A549 (cell line): ENCODE results near the gene CLEC10A. TPM values are rescaled to one million over a fixed set of nuclear protein-coding genes. Genes with fewer than 3 reads are reported as not detected.
"Not testable (repeated sequence)": the region's sequence is repeated elsewhere in the genome, so short reads cannot be mapped to it uniquely, and the experiment has no call there.

ENCODE experiments used
- ATAC-seq, 2 experiments: fragments of 200-7000 bp in 1 of 2; fragments of >200 bp in 1 of 2; cut with Nextera tagmentation in 1 of 2; cut with Tn5 transposase in 1 of 2; 3 replicates each; pipeline versions ENCODE4 v1.8.0 to v1.9.1; 2018 to 2020; ENCODE audit warnings: mild to moderate bottlenecking in 1 of 2, moderate library complexity in 1 of 2
- CTCF ChIA-PET: fragments of 300-600 bp; sonication (Branson Sonifier 250); formaldehyde crosslinking; extraction: SDS; loops from one replicate; lab custom pipeline; 2021; ENCODE audit warnings: antibody characterized with exemption, inconsistent platforms; lab: Yijun Ruan, JAX
- POLR2A ChIA-PET: fragments of 350-600 bp; formaldehyde crosslinking; extraction: SDS; loops from one replicate; lab custom pipeline; 2021; ENCODE audit warnings: antibody characterized with exemption, inconsistent platforms; lab: Yijun Ruan, JAX
- DNase-seq, 2 experiments: peaks; one replicate each; pipeline versions ENCODE4 v3.0.0 to v3.0.0-alpha.2; 2011 to 2016; ENCODE audit warnings: low read depth in 1 of 2, low spot score in 1 of 2
- FAIRE-seq: peaks from 2 replicates; lab custom pipeline; 2011; peaks lifted over from hg19 to GRCh38; lab: Jason Lieb, UNC
- H3K27ac ChIP-seq, 2 experiments: fragments of >200 bp; sonication (Bioruptor Twin); formaldehyde crosslinking; 3 replicates each; pipeline ENCODE4 v1.5.1; 2016 to 2017
- H3K4me1 ChIP-seq: fragments of >200 bp; sonication (Bioruptor Twin); formaldehyde crosslinking; 3 replicates; pipeline ENCODE4 v1.6.1; 2016
- H3K4me2 ChIP-seq: fragments of >200 bp; sonication (Bioruptor Twin); formaldehyde crosslinking; 3 replicates; pipeline ENCODE4 v1.6.1; 2016
- H3K4me3 ChIP-seq: fragments of >200 bp; sonication (Bioruptor Twin); formaldehyde crosslinking; 3 replicates; pipeline ENCODE4 v1.5.1; 2016
- H3K9me3 ChIP-seq: fragments of >200 bp; sonication (Bioruptor Twin); formaldehyde crosslinking; 3 replicates; pipeline ENCODE4 v1.6.1; 2016
- CBX8 ChIP-seq: fragments of 200-600 bp; sonication (generic); IDR thresholded peaks from 2 replicates; pipeline ENCODE4 v1.6.1; 2016
- CHD4 ChIP-seq: fragments of 200-600 bp; sonication (generic); IDR thresholded peaks from 2 replicates; pipeline ENCODE4 v1.6.1; 2016; ENCODE audit warnings: antibody characterized with exemption, mild to moderate bottlenecking, borderline replicate concordance
- EHF ChIP-seq: fragments of 250-450 bp; sonication (Bioruptor Pico); IDR thresholded peaks from 2 replicates; pipeline ENCODE4 v1.5.0; 2020; ENCODE audit warnings: mild to moderate bottlenecking
- EHMT2 ChIP-seq: fragments of 200-600 bp; sonication (generic); IDR thresholded peaks from 2 replicates; pipeline ENCODE4 v1.6.1; 2016; ENCODE audit warnings: antibody characterized with exemption, low read depth, mild to moderate bottlenecking, moderate library complexity
- ELK1 ChIP-seq: fragments of 150-350 bp; IDR thresholded peaks from 2 replicates; pipeline ENCODE4 v1.6.1; 2014; ENCODE audit warnings: low read depth, mild to moderate bottlenecking, low read length
- EP300 ChIP-seq, 2 experiments: fragments of >200 bp; sonication (Bioruptor Twin); formaldehyde crosslinking; IDR thresholded peaks; 2 replicates in 1 of 2; 3 replicates in 1 of 2; pipeline ENCODE4 v1.6.1; 2016 to 2017
- HES2 ChIP-seq: fragments of >200 bp; sonication (Bioruptor Twin); formaldehyde crosslinking; IDR thresholded peaks from 2 replicates; pipeline ENCODE4 v1.6.1; 2016
- HMGXB4 ChIP-seq: fragments of 250-450 bp; sonication (Bioruptor Pico); IDR thresholded peaks from 2 replicates; pipeline ENCODE4 v1.5.0; 2021; ENCODE audit warnings: mild to moderate bottlenecking, moderate library complexity, borderline replicate concordance
- HOXA7 ChIP-seq: fragments of 250-450 bp; sonication (Bioruptor Pico); IDR thresholded peaks from 2 replicates; pipeline ENCODE4 v1.5.0; 2020; ENCODE audit warnings: mild to moderate bottlenecking, moderate library complexity
- JUNB ChIP-seq: fragments of >200 bp; sonication (Bioruptor Twin); formaldehyde crosslinking; IDR thresholded peaks from 2 replicates; pipeline ENCODE4 v1.6.1; 2016
- MAX ChIP-seq: IDR thresholded peaks from 2 replicates; pipeline ENCODE4 v1.6.1; 2012
- MAZ ChIP-seq: fragments of 150-350 bp; IDR thresholded peaks from 2 replicates; pipeline ENCODE4 v1.6.1; 2014; ENCODE audit warnings: antibody characterized with exemption, low read depth, low read length, borderline replicate concordance
- RFX5 ChIP-seq: fragments of 450-650 bp; IDR thresholded peaks from 2 replicates; pipeline ENCODE4 v1.7.1; 2014; ENCODE audit warnings: antibody characterized with exemption, mild to moderate bottlenecking, moderate library complexity
- WGBS: methylation state at CpG from one replicate; pipeline ENCODE4 v1.1.6; 2017; ENCODE audit errors: missing lambda C conversion rate; 5-methylcytosine and 5-hydroxymethylcytosine counted together
- polyA minus RNA-seq: library from RNA; depleted of rRNA, polyadenylated mRNA; stranded (reverse); fragments of >200 nt; gene quantifications from 2 replicates; pipeline ENCODE4 v1.2.3, GENCODE V29; 2011; rRNA and poly(A)+ RNA removed
- polyA plus RNA-seq, 4 experiments: library from polyadenylated mRNA; depleted of rRNA in 3 of 4; stranded (reverse); fragments of >200 nt; fragmentation: RNase III in 1 of 4; extraction: RNeasy Plus Mini Kit Qiagen cat#74134 plus additional on column Dnase treatment in 1 of 4; gene quantifications; 2 replicates in 3 of 4; 3 replicates in 1 of 4; pipeline ENCODE4 v1.2.3, GENCODE V29; 2011 to 2017

The CLEC10A gene
- polyA plus RNA-seq (2011; rRNA removed) (not detected in 2 replicates), polyA plus RNA-seq (2017; fragmentation: RNase III; extraction: RNeasy Plus Mini Kit Qiagen cat#74134 plus additional on column Dnase treatment) (not detected in 3 replicates), polyA minus RNA-seq (not detected in 2 replicates)
- not detected in 2 replicates for polyA plus RNA-seq (2012; cell fraction: cytosol; rRNA removed)
- polyA plus RNA-seq (2012; cell fraction: nucleus; rRNA removed): not detected in 2 replicates

- TF ChIP-seq HMGXB4 (CRISPR knock-in tag) (no peak), MAZ (no peak), CHD4 (no peak), EHF (CRISPR knock-in tag) (no peak)
- ATAC-seq (no peak), FAIRE-seq (no peak), DNase-seq (no peak)
- no peak within 1 kb of the TSS for H3K4me3 ChIP-seq
- no peak within 1 kb of the TSS for H3K4me2 ChIP-seq
- 74% methylated on average over 15 of the region's 15 CpGs for WGBS
- H3K27ac ChIP-seq: no peak within 1 kb of the TSS
- ChIA-PET POLR2A (no interaction called here), CTCF (interaction anchor here (0.8 to 3.0 kb wide), 9 partner anchors 12 to 56 kb away, joined by 3 to 17 read pairs (median 4); no protein-coding TSS in a partner anchor)
- H3K4me1 ChIP-seq: no peaks in the 10 kb centered on the region
- H3K9me3 ChIP-seq: no peaks in the 10 kb centered on the region
These were observed at the start of gene CLEC10A for GRCh38 chr17:7079581-7080455. CLEC10A (minus strand) TSS chr17:7080251; CDS start chr17:7078812, 1,439 bp downstream.

GRCh38 chr17:7129311-7129710 is 49.3 kb upstream of the CLEC10A start:
- no peak for ATAC-seq
- Histone ChIP-seq H3K4me1 (no peaks in the 10 kb centered on the region), H3K4me3 (no peak overlapping the region), H3K4me2 (no peak overlapping the region), H3K9me3 (no peaks in the 10 kb centered on the region)
- 87% methylated on average over 8 of the region's 8 CpGs for WGBS
- ChIA-PET CTCF (interaction anchor here (0.6 to 45.7 kb wide), 8 partner anchors 8 to 167 kb away, joined by 3 to 1477 read pairs (median 4); partner anchors contain the start of genes SLC16A11 and SLC16A13), POLR2A (no interaction called here)
- no peak for DNase-seq
- no peak for TF ChIP-seq EHF (CRISPR knock-in tag)
- no peak for TF ChIP-seq EP300 (IDR thresholded peaks at IDR 0.05)
- no peak for TF ChIP-seq MAX
- TF ChIP-seq HES2: no peak
- no peak for TF ChIP-seq EHMT2
- no peak for TF ChIP-seq ELK1
- no peak for TF ChIP-seq JUNB
- TF ChIP-seq HOXA7 (CRISPR knock-in tag): no peak
- TF ChIP-seq, all 56 proteins: peak for 0
- no peak for FAIRE-seq
- H3K27ac ChIP-seq: no peak overlapping the region

- no peaks in the 10 kb centered on the region for H3K9me3 ChIP-seq
- CTCF ChIA-PET: interaction anchor here (1.6 to 45.7 kb wide), 3 partner anchors 9 to 76 kb away, joined by 4 to 1477 read pairs (median 11); partner anchors contain the start of genes SLC16A11 and SLC16A13
- TF ChIP-seq CBX8 (no peak), RFX5 (peak; percentile 86)
- no peak overlapping the region for H3K4me2 ChIP-seq
- FAIRE-seq (no peak), DNase-seq (no peak), ATAC-seq (no peak)
- no peak overlapping the region for H3K27ac ChIP-seq
- 80% methylated on average over 5 of the region's 5 CpGs for WGBS
- H3K4me3 ChIP-seq: no peak overlapping the region
- no peaks in the 10 kb centered on the region for H3K4me1 ChIP-seq
- POLR2A ChIA-PET: no interaction called here
These were observed 48.1 kb upstream of the CLEC10A start for GRCh38 chr17:7128160-7128559.

- ATAC-seq, H3K4me2 ChIP-seq, DNase-seq, POLR2A ChIA-PET, H3K4me1 ChIP-seq, H3K27ac ChIP-seq, H3K4me3 ChIP-seq, FAIRE-seq, H3K9me3 ChIP-seq: not testable (repeated sequence)
- CTCF ChIA-PET: interaction anchor here (1.6 to 45.7 kb wide), 2 partner anchors 9 to 76 kb away, joined by 4 to 1477 read pairs; partner anchors contain the start of genes SLC16A11 and SLC16A13
- 78% methylated on average over 4 of the region's 5 CpGs for WGBS
These were observed 47.5 kb upstream of the CLEC10A start for GRCh38 chr17:7127501-7127900.

- H3K27ac ChIP-seq, H3K4me3 ChIP-seq, H3K4me2 ChIP-seq, ATAC-seq, POLR2A ChIA-PET, DNase-seq, FAIRE-seq, H3K4me1 ChIP-seq, H3K9me3 ChIP-seq: not testable (repeated sequence)
- CTCF ChIA-PET: interaction anchor here (0.8 to 45.7 kb wide), 4 partner anchors 10 to 75 kb away, joined by 3 to 1477 read pairs (median 11); partner anchors contain the start of genes ASGR2, SLC16A11 and SLC16A13
- 66% methylated on average over 12 of the region's 12 CpGs for WGBS
These were observed 46.3 kb upstream of the CLEC10A start for GRCh38 chr17:7126386-7126785.
